Keratinocyte (primary cell): ENCODE results near the gene CDK17. TPM values are rescaled to one million over a fixed set of nuclear protein-coding genes. Genes with fewer than 3 reads are reported as not detected.

ENCODE experiments used
- DNase-seq: peaks from one replicate; pipeline ENCODE4 v3.0.0-alpha.2; 2011; ENCODE audit warnings: low read depth, missing footprints, low spot score
- FAIRE-seq: peaks from 2 replicates; lab custom pipeline; 2011; peaks lifted over from hg19 to GRCh38; lab: Jason Lieb, UNC
- H2AFZ ChIP-seq: 2 replicates; pipeline ENCODE4 v1.6.0; 2012; ENCODE audit warnings: low read length, control low read depth, inconsistent platforms; ENCODE audit not compliant: control insufficient read depth
- H3K27ac ChIP-seq: 2 replicates; pipeline ENCODE4 v1.5.1; 2011; ENCODE audit warnings: low read length; ENCODE audit not compliant: control insufficient read depth, insufficient read depth
- H3K27me3 ChIP-seq: 3 replicates; pipeline ENCODE4 v1.6.0; 2011; ENCODE audit warnings: low read length; ENCODE audit not compliant: control insufficient read depth, insufficient read depth; ENCODE audit errors: extremely low read depth
- H3K36me3 ChIP-seq, 2 experiments: 2 replicates in 1 of 2; 3 replicates in 1 of 2; pipeline ENCODE4 v1.5.1; 2011; ENCODE audit warnings: low read length in 2 of 2, mild to moderate bottlenecking in 1 of 2; ENCODE audit not compliant: control insufficient read depth in 2 of 2, insufficient read depth in 2 of 2; ENCODE audit errors: extremely low read depth in 1 of 2
- H3K4me1 ChIP-seq: 3 replicates; pipeline ENCODE4 v1.5.1; 2011; ENCODE audit warnings: low read length; ENCODE audit not compliant: control insufficient read depth, insufficient read depth; ENCODE audit errors: extremely low read depth
- H3K4me2 ChIP-seq: 3 replicates; pipeline ENCODE4 v1.6.0; 2011; ENCODE audit warnings: low read depth, low read length; ENCODE audit not compliant: control insufficient read depth, insufficient read depth; ENCODE audit errors: extremely low read depth
- H3K4me3 ChIP-seq, 3 experiments: fragments of 200-600 bp in 1 of 3; sonication (generic) in 1 of 3; 2 replicates in 2 of 3; 3 replicates in 1 of 3; pipeline ENCODE4 v1.5.1; 2011 to 2016; ENCODE audit warnings: low read length in 3 of 3, mild to moderate bottlenecking in 3 of 3, control low read depth in 2 of 3, inconsistent platforms in 1 of 3, low read depth in 1 of 3, mixed read lengths in 1 of 3, mixed run types in 1 of 3, moderate library complexity in 1 of 3; ENCODE audit not compliant: control insufficient read depth in 2 of 3, insufficient read depth in 2 of 3; ENCODE audit errors: extremely low read depth in 1 of 3
- H3K79me2 ChIP-seq: 2 replicates; pipeline ENCODE4 v1.6.0; 2012; ENCODE audit warnings: low read length; ENCODE audit not compliant: control insufficient read depth, insufficient read depth
- H3K9ac ChIP-seq: 3 replicates; pipeline ENCODE4 v1.6.0; 2011; ENCODE audit warnings: low read length; ENCODE audit not compliant: control insufficient read depth, insufficient read depth; ENCODE audit errors: extremely low read depth
- H3K9me1 ChIP-seq: 3 replicates; pipeline ENCODE4 v1.6.0; 2011; ENCODE audit warnings: low read length; ENCODE audit not compliant: control insufficient read depth, insufficient read depth; ENCODE audit errors: extremely low read depth
- H3K9me3 ChIP-seq: 2 replicates; pipeline ENCODE4 v1.5.1; 2012; ENCODE audit warnings: low read depth, low read length; ENCODE audit not compliant: control insufficient read depth
- H4K20me1 ChIP-seq: 3 replicates; pipeline ENCODE4 v1.6.0; 2011; ENCODE audit warnings: low read length; ENCODE audit not compliant: control insufficient read depth, insufficient read depth; ENCODE audit errors: extremely low read depth
- EZH2 ChIP-seq: IDR thresholded peaks from one replicate; pipeline ENCODE4 v1.6.1; 2012; ENCODE audit warnings: inconsistent platforms, mild to moderate bottlenecking, low read length, moderate library complexity
- dilution Hi-C: fragments of 300-500 bp; cut with MboI; formaldehyde crosslinking; loops from one replicate; pipeline ENCODE4 v1.7.0; 2020; ENCODE audit warnings: low sequenced_read_pairs; ENCODE audit not compliant: extremely low pct_ligation_motif_present
- polyA plus RNA-seq, 5 experiments: library from polyadenylated mRNA; depleted of rRNA in 3 of 5; stranded (reverse) in 3 of 5; stranded (forward) in 1 of 5; unstranded in 1 of 5; fragments of >200 nt; gene quantifications; 1 replicate in 1 of 5; 2 replicates in 3 of 5; 3 replicates in 1 of 5; pipeline versions ENCODE4 v1.2.1 to v1.2.3, GENCODE V29; 2011 to 2012; ENCODE audit warnings: missing spikeins in 2 of 5, low read depth in 1 of 5, low replicate concordance in 1 of 5
- TF ChIP-seq, protein P1 (sequence below), 3 experiments: IDR thresholded peaks in 1 of 3; conservative IDR thresholded peaks in 1 of 3; optimal IDR thresholded peaks in 1 of 3; 2 replicates in 2 of 3; 3 replicates in 1 of 3; pipeline versions ENCODE3 to v1.5.1; 2011; ENCODE audit warnings: low read length in 3 of 3, mild to moderate bottlenecking in 3 of 3, moderate library complexity in 2 of 3, control low read depth in 1 of 3, inconsistent platforms in 1 of 3; ENCODE audit not compliant: insufficient read depth in 2 of 3; ENCODE audit errors: extremely low read depth in 1 of 3

CDK17 gene
- polyA plus RNA-seq, 1 donor (not counting 4 experiments of a cell fraction or from before 2014, with no cell fraction given) = 33.0 TPM

DNA sequence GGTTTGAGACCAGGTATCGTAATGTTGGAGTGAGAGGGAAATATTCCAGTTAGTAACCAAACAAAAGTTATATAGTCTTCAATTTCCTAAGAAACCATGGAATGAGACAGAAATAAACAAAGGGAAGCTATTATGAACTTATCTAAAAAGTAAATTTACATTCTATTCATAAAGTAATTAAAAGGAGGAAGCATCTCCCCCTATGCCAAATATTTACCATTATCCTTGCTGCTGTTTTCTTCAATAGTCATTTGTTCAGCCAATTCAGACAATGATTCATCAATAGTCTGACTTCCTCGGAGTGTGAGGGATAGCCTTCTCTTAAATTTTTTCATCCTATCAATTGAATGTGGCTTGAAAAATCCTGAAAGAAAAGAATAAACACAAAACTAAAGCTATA is 65.7 kb downstream of the CDK17 start:
- no peak overlapping the region for H3K9ac ChIP-seq
- H3K4me2 ChIP-seq = no peak overlapping the region
- peaks cover 82% of the 10 kb centered on the region for H3K79me2 ChIP-seq
- no peaks in the 10 kb centered on the region for H3K27me3 ChIP-seq
- peaks cover 4% of the 10 kb centered on the region for H4K20me1 ChIP-seq
- no peak overlapping the region for H2AFZ ChIP-seq
- no peak for TF ChIP-seq EZH2
- TF ChIP-seq, protein P1, sequence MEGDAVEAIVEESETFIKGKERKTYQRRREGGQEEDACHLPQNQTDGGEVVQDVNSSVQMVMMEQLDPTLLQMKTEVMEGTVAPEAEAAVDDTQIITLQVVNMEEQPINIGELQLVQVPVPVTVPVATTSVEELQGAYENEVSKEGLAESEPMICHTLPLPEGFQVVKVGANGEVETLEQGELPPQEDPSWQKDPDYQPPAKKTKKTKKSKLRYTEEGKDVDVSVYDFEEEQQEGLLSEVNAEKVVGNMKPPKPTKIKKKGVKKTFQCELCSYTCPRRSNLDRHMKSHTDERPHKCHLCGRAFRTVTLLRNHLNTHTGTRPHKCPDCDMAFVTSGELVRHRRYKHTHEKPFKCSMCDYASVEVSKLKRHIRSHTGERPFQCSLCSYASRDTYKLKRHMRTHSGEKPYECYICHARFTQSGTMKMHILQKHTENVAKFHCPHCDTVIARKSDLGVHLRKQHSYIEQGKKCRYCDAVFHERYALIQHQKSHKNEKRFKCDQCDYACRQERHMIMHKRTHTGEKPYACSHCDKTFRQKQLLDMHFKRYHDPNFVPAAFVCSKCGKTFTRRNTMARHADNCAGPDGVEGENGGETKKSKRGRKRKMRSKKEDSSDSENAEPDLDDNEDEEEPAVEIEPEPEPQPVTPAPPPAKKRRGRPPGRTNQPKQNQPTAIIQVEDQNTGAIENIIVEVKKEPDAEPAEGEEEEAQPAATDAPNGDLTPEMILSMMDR (optimal IDR thresholded peaks at IDR 0.05 in 1 of 3, IDR thresholded peaks at IDR 0.05 in 1 of 3, conservative IDR thresholded peaks at IDR 0.05 in 1 of 3; ENCODE audit: extremely low read depth in 1 of 3, insufficient read depth in 2 of 3, low read length in 3 of 3) = no peak
- H3K36me3 ChIP-seq = peaks cover 9% of the 10 kb centered on the region in 2 experiments
- dilution Hi-C loops = no loop called here
- H3K9me3 ChIP-seq = no peaks in the 10 kb centered on the region
- H3K4me1 ChIP-seq = no peaks in the 10 kb centered on the region
- no peak overlapping the region for H3K4me3 ChIP-seq
- no peak for DNase-seq
- no peaks in the 10 kb centered on the region for H3K9me1 ChIP-seq
- no peak overlapping the region for H3K27ac ChIP-seq
- no peak for FAIRE-seq

DNA sequence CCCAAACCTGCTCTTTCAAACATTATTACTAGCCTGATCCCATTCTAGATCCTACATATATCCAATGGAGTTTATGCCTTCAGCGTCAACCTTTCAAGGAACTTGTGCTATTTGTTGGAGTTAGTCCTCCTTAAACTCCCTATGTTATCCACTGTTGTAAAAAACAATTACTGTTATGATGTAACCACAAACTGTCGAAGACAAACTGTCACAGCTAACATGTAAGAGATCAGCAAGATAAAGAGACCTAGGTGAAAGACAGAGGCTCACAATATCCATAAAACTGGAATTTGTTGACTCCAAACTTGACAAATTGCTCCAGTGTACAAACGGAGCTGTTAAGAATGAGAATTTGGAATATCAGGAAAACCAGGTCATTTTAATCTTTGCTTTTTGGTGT is 70.7 kb downstream of the CDK17 start:
- TF ChIP-seq EZH2 = no peak
- TF ChIP-seq, protein P1 (optimal IDR thresholded peaks at IDR 0.05 in 1 of 3, IDR thresholded peaks at IDR 0.05 in 1 of 3, conservative IDR thresholded peaks at IDR 0.05 in 1 of 3; ENCODE audit: extremely low read depth in 1 of 3, insufficient read depth in 2 of 3, low read length in 3 of 3) = no peak
- H3K4me3 ChIP-seq = no peak overlapping the region
- H3K4me2 ChIP-seq = no peak overlapping the region
- no peaks in the 10 kb centered on the region for H3K9me1 ChIP-seq
- peaks cover 9 to 17% of the 10 kb centered on the region in 2 experiments for H3K36me3 ChIP-seq
- H3K9ac ChIP-seq = no peak overlapping the region
- H3K9me3 ChIP-seq = no peaks in the 10 kb centered on the region
- dilution Hi-C loops = no loop called here
- no peak overlapping the region for H3K27ac ChIP-seq
- no peak for DNase-seq
- peak; percentile 48 for FAIRE-seq
- H3K27me3 ChIP-seq = no peaks in the 10 kb centered on the region
- peaks cover 84% of the 10 kb centered on the region for H3K79me2 ChIP-seq
- H2AFZ ChIP-seq = no peak overlapping the region
- H4K20me1 ChIP-seq = peaks cover 4% of the 10 kb centered on the region
- H3K4me1 ChIP-seq = peaks cover 7% of the 10 kb centered on the region
